ENCODE measurements around the gene ACAP3.

ACAP3 gene

GRCh38 chr1:1307923-1308755 is at the start of gene ACAP3, which contains the start of gene PUSL1:
Gene ACAP3 (minus strand): TSS chr1:1307930. CDS start chr1:1307815, 115 bp downstream.
Gene PUSL1 (plus strand): TSS chr1:1308597. CDS start chr1:1308644, 47 bp downstream.
- H3K79me2 ChIP-seq (ENCODE audit: control insufficient read depth, low read length) = peaks cover 40% of the 10 kb centered on the region

GRCh38 chr1:1356796-1357401 is 49.2 kb upstream of the ACAP3 start:
- Histone ChIP-seq H3F3A (ENCODE audit: control insufficient read depth, insufficient read depth) (no peaks in the 10 kb centered on the region), H3K36me3 (ENCODE audit: control insufficient read depth, low read length) (no peaks in the 10 kb centered on the region), H3K27ac (ENCODE audit: low read depth, low read length) (no peak overlapping the region), H3K9me3 (ENCODE audit: control insufficient read depth, insufficient read depth, low read length) (no peaks in the 10 kb centered on the region), H3K4me2 (ENCODE audit: low read length) (no peak overlapping the region), H3K4me3 (ENCODE audit: low read length) (no peak overlapping the region), H3K9me2 (replicated peaks; ENCODE audit: control insufficient read depth, low read length) (no peaks in the 10 kb centered on the region), H3K79me2 (ENCODE audit: control insufficient read depth, low read length) (no peaks in the 10 kb centered on the region), H3K27me3 (ENCODE audit: control insufficient read depth, low read length) (peaks cover 26% of the 10 kb centered on the region), H3K4me1 (ENCODE audit: control insufficient read depth, low read length) (no peaks in the 10 kb centered on the region), H4K20me1 (ENCODE audit: control insufficient read depth, insufficient read depth, low read depth, low read length) (no peaks in the 10 kb centered on the region)
- no peak for TF ChIP-seq CTCF (IDR thresholded peaks at IDR 0.05; ENCODE audit: low read depth, low read length, poor library complexity, severe bottlenecking)
- no peak for TF ChIP-seq EZH2phosphoT487 (IDR thresholded peaks at IDR 0.05; ENCODE audit: borderline replicate concordance, low read length)

More at GRCh38 chr1:1307923-1308755, at the start of gene ACAP3, which contains the start of gene PUSL1:
- no peaks in the 10 kb centered on the region for H4K20me1 ChIP-seq (ENCODE audit: control insufficient read depth, insufficient read depth, low read depth, low read length)
- TF ChIP-seq EZH2phosphoT487 (IDR thresholded peaks at IDR 0.05; ENCODE audit: borderline replicate concordance, low read length) (no peak), CTCF (IDR thresholded peaks at IDR 0.05; ENCODE audit: low read depth, low read length, poor library complexity, severe bottlenecking) (no peak)
- peaks cover 36% of the 10 kb centered on the region for H3K4me1 ChIP-seq (ENCODE audit: control insufficient read depth, low read length)
- peaks cover 2% of the 10 kb centered on the region; the same call in 1 of the 2 replicates for H3F3A ChIP-seq (ENCODE audit: control insufficient read depth, insufficient read depth)
- H3K36me3 ChIP-seq (ENCODE audit: control insufficient read depth, low read length) = peaks cover 37% of the 10 kb centered on the region
- no peaks in the 10 kb centered on the region for H3K9me3 ChIP-seq (ENCODE audit: control insufficient read depth, insufficient read depth, low read length)
- H3K4me3 ChIP-seq (ENCODE audit: low read length) = peak within 1 kb of the TSS; percentile 83
- H3K27me3 ChIP-seq (ENCODE audit: control insufficient read depth, low read length) = no peaks in the 10 kb centered on the region
- peak within 1 kb of the TSS; percentile 84 for H3K4me2 ChIP-seq (ENCODE audit: low read length)
- peak within 1 kb of the TSS; percentile 81 for H3K27ac ChIP-seq (ENCODE audit: low read depth, low read length)
- H3K9me2 ChIP-seq (replicated peaks; ENCODE audit: control insufficient read depth, low read length) = no peaks in the 10 kb centered on the region

- no peaks in the 10 kb centered on the region for H3K9me2 ChIP-seq (replicated peaks; ENCODE audit: control insufficient read depth, low read length)
- H3K4me3 ChIP-seq (ENCODE audit: low read length) = no peak overlapping the region
- H3K27ac ChIP-seq (ENCODE audit: low read depth, low read length) = no peak overlapping the region
- H3K79me2 ChIP-seq (ENCODE audit: control insufficient read depth, low read length) = no peaks in the 10 kb centered on the region
- no peaks in the 10 kb centered on the region for H3K9me3 ChIP-seq (ENCODE audit: control insufficient read depth, insufficient read depth, low read length)
- H3K36me3 ChIP-seq (ENCODE audit: control insufficient read depth, low read length) = no peaks in the 10 kb centered on the region
- H3K4me1 ChIP-seq (ENCODE audit: control insufficient read depth, low read length) = no peaks in the 10 kb centered on the region
- TF ChIP-seq CTCF (IDR thresholded peaks at IDR 0.05; ENCODE audit: low read depth, low read length, poor library complexity, severe bottlenecking) (no peak), EZH2phosphoT487 (IDR thresholded peaks at IDR 0.05; ENCODE audit: borderline replicate concordance, low read length) (no peak)
- H3K4me2 ChIP-seq (ENCODE audit: low read length) = no peak overlapping the region
- H3F3A ChIP-seq (ENCODE audit: control insufficient read depth, insufficient read depth) = no peaks in the 10 kb centered on the region; the same call in 1 of the 2 replicates
- H3K27me3 ChIP-seq (ENCODE audit: control insufficient read depth, low read length) = peaks cover 26% of the 10 kb centered on the region
- H4K20me1 ChIP-seq (ENCODE audit: control insufficient read depth, insufficient read depth, low read depth, low read length) = no peaks in the 10 kb centered on the region
Measured at GRCh38 chr1:1356166-1356795, 48.6 kb upstream of the ACAP3 start.

Measured in DOHH2 (cell line).